Stimulated activated naive CD8-positive, alpha-beta T cell treated with anti-CD3 and anti-CD28 coated beads, Interleukin-15, Interleukin-2, amounts not matched to agents 100 ng/mL and 50 ng/mL, for 24 hours (primary cell): ENCODE measurements around the gene CDC5L.
"Not testable (repeated sequence)": the region's sequence is repeated elsewhere in the genome, so short reads cannot be mapped to it uniquely, and the experiment has no call there.

ENCODE experiments used
- H3K27ac Mint-ChIP-seq: one replicate; pipeline ENCODE4 v1.8.0; 2021; ENCODE audit warnings: mild to moderate bottlenecking, mixed read lengths
- H3K27me3 Mint-ChIP-seq: one replicate; pipeline ENCODE4 v1.8.0; 2021; ENCODE audit warnings: mixed read lengths
- H3K36me3 Mint-ChIP-seq: one replicate; pipeline ENCODE4 v1.8.0; 2021; ENCODE audit warnings: low read depth, mixed read lengths
- H3K4me1 Mint-ChIP-seq: one replicate; pipeline ENCODE4 v1.8.0; 2021; ENCODE audit warnings: low read depth, mixed read lengths
- H3K4me3 Mint-ChIP-seq: one replicate; pipeline ENCODE4 v1.8.0; 2021; ENCODE audit warnings: mild to moderate bottlenecking, mixed read lengths
- H3K9me3 Mint-ChIP-seq: one replicate; pipeline ENCODE4 v1.8.0; 2021; ENCODE audit warnings: mixed read lengths

The CDC5L gene

GRCh38 chr6:44442833-44443444 is 55.4 kb downstream of the CDC5L start:
- no peak overlapping the region for H3K27ac Mint-ChIP-seq
- H3K9me3 Mint-ChIP-seq: peaks cover 26% of the 10 kb centered on the region
- no peak overlapping the region for H3K4me3 Mint-ChIP-seq
- H3K4me1 Mint-ChIP-seq: no peaks in the 10 kb centered on the region
- no peaks in the 10 kb centered on the region for H3K27me3 Mint-ChIP-seq
- H3K36me3 Mint-ChIP-seq: peaks cover 80% of the 10 kb centered on the region

- Mint-ChIP-seq H3K4me1 (no peaks in the 10 kb centered on the region), H3K27me3 (no peaks in the 10 kb centered on the region), H3K36me3 (peaks cover 67% of the 10 kb centered on the region), H3K27ac (no peak overlapping the region), H3K4me3 (no peak overlapping the region), H3K9me3 (peaks cover 26% of the 10 kb centered on the region)
These were observed 57.3 kb downstream of the CDC5L start for GRCh38 chr6:44444853-44445252.

- Mint-ChIP-seq H3K36me3 (peaks cover 52% of the 10 kb centered on the region), H3K27ac (no peak overlapping the region), H3K4me1 (no peaks in the 10 kb centered on the region), H3K27me3 (no peaks in the 10 kb centered on the region), H3K9me3 (peaks cover 19% of the 10 kb centered on the region), H3K4me3 (no peak overlapping the region)
These were observed 59.3 kb downstream of the CDC5L start for GRCh38 chr6:44446626-44447300.

- H3K4me3 Mint-ChIP-seq, H3K9me3 Mint-ChIP-seq, H3K4me1 Mint-ChIP-seq, H3K27ac Mint-ChIP-seq, H3K27me3 Mint-ChIP-seq: not testable (repeated sequence)
- peaks cover 38% of the 10 kb centered on the region for H3K36me3 Mint-ChIP-seq
These were observed 61.7 kb downstream of the CDC5L start for GRCh38 chr6:44449181-44449580.

- no peak overlapping the region for H3K4me3 Mint-ChIP-seq
- H3K4me1 Mint-ChIP-seq: no peaks in the 10 kb centered on the region
- H3K27me3 Mint-ChIP-seq: no peaks in the 10 kb centered on the region
- H3K9me3 Mint-ChIP-seq: no peaks in the 10 kb centered on the region
- H3K27ac Mint-ChIP-seq: no peak overlapping the region
- H3K36me3 Mint-ChIP-seq: peaks cover 24% of the 10 kb centered on the region
These were observed 64.5 kb downstream of the CDC5L start for GRCh38 chr6:44451803-44452695.

- Mint-ChIP-seq H3K4me3 (no peak overlapping the region), H3K27me3 (no peaks in the 10 kb centered on the region), H3K9me3 (no peaks in the 10 kb centered on the region), H3K27ac (peak overlapping the region; percentile 26), H3K36me3 (peaks cover 18% of the 10 kb centered on the region), H3K4me1 (no peaks in the 10 kb centered on the region)
These were observed 65.2 kb downstream of the CDC5L start for GRCh38 chr6:44452725-44453124.

GRCh38 chr6:44453146-44453545 is 65.6 kb downstream of the CDC5L start:
- no peak overlapping the region for H3K27ac Mint-ChIP-seq
- H3K4me3 Mint-ChIP-seq: no peak overlapping the region
- peaks cover 13% of the 10 kb centered on the region for H3K36me3 Mint-ChIP-seq
- no peaks in the 10 kb centered on the region for H3K27me3 Mint-ChIP-seq
- H3K9me3 Mint-ChIP-seq: no peaks in the 10 kb centered on the region
- no peaks in the 10 kb centered on the region for H3K4me1 Mint-ChIP-seq

- H3K27ac Mint-ChIP-seq: no peak overlapping the region
- peaks cover 10% of the 10 kb centered on the region for H3K36me3 Mint-ChIP-seq
- no peaks in the 10 kb centered on the region for H3K4me1 Mint-ChIP-seq
- H3K4me3 Mint-ChIP-seq: no peak overlapping the region
- H3K9me3 Mint-ChIP-seq: no peaks in the 10 kb centered on the region
- H3K27me3 Mint-ChIP-seq: no peaks in the 10 kb centered on the region
These were observed 66.7 kb downstream of the CDC5L start for GRCh38 chr6:44454198-44454597.

GRCh38 chr6:44456070-44456965 is 68.8 kb downstream of the CDC5L start:
- Mint-ChIP-seq H3K27ac (no peak overlapping the region), H3K4me3 (no peak overlapping the region), H3K27me3 (no peaks in the 10 kb centered on the region), H3K9me3 (no peaks in the 10 kb centered on the region), H3K4me1 (no peaks in the 10 kb centered on the region), H3K36me3 (peaks cover 10% of the 10 kb centered on the region)

- H3K4me1 Mint-ChIP-seq: no peaks in the 10 kb centered on the region
- H3K27ac Mint-ChIP-seq: no peak overlapping the region
- no peaks in the 10 kb centered on the region for H3K27me3 Mint-ChIP-seq
- no peak overlapping the region for H3K4me3 Mint-ChIP-seq
- no peaks in the 10 kb centered on the region for H3K9me3 Mint-ChIP-seq
- H3K36me3 Mint-ChIP-seq: peaks cover 10% of the 10 kb centered on the region
These were observed 69.4 kb downstream of the CDC5L start for GRCh38 chr6:44456966-44457292.

GRCh38 chr6:44457596-44457995 is 70.1 kb downstream of the CDC5L start:
- no peaks in the 10 kb centered on the region for H3K27me3 Mint-ChIP-seq
- H3K4me1 Mint-ChIP-seq: no peaks in the 10 kb centered on the region
- H3K27ac Mint-ChIP-seq: no peak overlapping the region
- H3K4me3 Mint-ChIP-seq: no peak overlapping the region
- H3K36me3 Mint-ChIP-seq: peaks cover 9% of the 10 kb centered on the region
- no peaks in the 10 kb centered on the region for H3K9me3 Mint-ChIP-seq

- no peaks in the 10 kb centered on the region for H3K9me3 Mint-ChIP-seq
- no peaks in the 10 kb centered on the region for H3K4me1 Mint-ChIP-seq
These were observed 71.0 kb downstream of the CDC5L start for GRCh38 chr6:44458551-44458950.

GRCh38 chr6:44462335-44462734 is 74.8 kb downstream of the CDC5L start:
- H3K27me3 Mint-ChIP-seq: no peaks in the 10 kb centered on the region
- H3K4me3 Mint-ChIP-seq: no peak overlapping the region
- H3K36me3 Mint-ChIP-seq: no peaks in the 10 kb centered on the region
- no peaks in the 10 kb centered on the region for H3K9me3 Mint-ChIP-seq
- H3K27ac Mint-ChIP-seq: no peak overlapping the region
- H3K4me1 Mint-ChIP-seq: no peaks in the 10 kb centered on the region

More at GRCh38 chr6:44458551-44458950, 71.0 kb downstream of the CDC5L start:
- H3K27me3 Mint-ChIP-seq: no peaks in the 10 kb centered on the region
- no peak overlapping the region for H3K27ac Mint-ChIP-seq
- H3K4me3 Mint-ChIP-seq: no peak overlapping the region
- H3K36me3 Mint-ChIP-seq: peaks cover 6% of the 10 kb centered on the region

- Mint-ChIP-seq H3K4me3 (no peak overlapping the region), H3K27ac (no peak overlapping the region), H3K36me3 (no peaks in the 10 kb centered on the region), H3K9me3 (no peaks in the 10 kb centered on the region), H3K27me3 (no peaks in the 10 kb centered on the region), H3K4me1 (no peaks in the 10 kb centered on the region)
These were observed 75.6 kb downstream of the CDC5L start for GRCh38 chr6:44462797-44463727.
